RCC 7860 (cell line): ENCODE results near the gene PPARA.

Experiments used
- DNase-seq: peaks from one replicate; pipeline ENCODE4 v3.0.0-alpha.2; 2015; ENCODE audit warnings: low spot score
- FAIRE-seq: peaks from 2 replicates; lab custom pipeline; 2012; peaks lifted over from hg19 to GRCh38; lab: Jason Lieb, UNC

Gene PPARA

GRCh38 chr22:46150034-46150654 is at the start of gene PPARA:
TSS of gene PPARA (plus strand) at chr22:46150526. CDS start at chr22:46198384, 47,858 bp downstream.
- DNase-seq = peak; percentile 45
- FAIRE-seq = no peak

- FAIRE-seq = no peak
- DNase-seq = no peak
These were observed 48.2 kb upstream of the PPARA start for GRCh38 chr22:46102159-46102558.

- peak; percentile 14 for DNase-seq
These were observed 47.6 kb upstream of the PPARA start for GRCh38 chr22:46102752-46103151.

GRCh38 chr22:46103181-46103580 is 47.1 kb upstream of the PPARA start:
- no peak for FAIRE-seq
- DNase-seq = no peak

More at GRCh38 chr22:46102752-46103151, 47.6 kb upstream of the PPARA start:
- FAIRE-seq = no peak

- DNase-seq (no peak), FAIRE-seq (no peak)
These were observed 46.7 kb upstream of the PPARA start for GRCh38 chr22:46103664-46104063.

GRCh38 chr22:46104170-46104880 is 46.0 kb upstream of the PPARA start:
- DNase-seq = no peak

GRCh38 chr22:46104881-46105493 is 45.3 kb upstream of the PPARA start:
- DNase-seq = no peak
- no peak for FAIRE-seq

More at GRCh38 chr22:46104170-46104880, 46.0 kb upstream of the PPARA start:
- FAIRE-seq = no peak

GRCh38 chr22:46105494-46106278 is 44.6 kb upstream of the PPARA start:
- DNase-seq (peak; percentile 87), FAIRE-seq (peak; percentile 88)

GRCh38 chr22:46106279-46107022 is 43.9 kb upstream of the PPARA start:
- DNase-seq = no peak
- FAIRE-seq = no peak

GRCh38 chr22:46107089-46107664 is 43.1 kb upstream of the PPARA start:
- DNase-seq (no peak), FAIRE-seq (no peak)

- FAIRE-seq (no peak), DNase-seq (no peak)
These were observed 42.4 kb upstream of the PPARA start for GRCh38 chr22:46107753-46108563.

GRCh38 chr22:46108564-46109473 is 41.5 kb upstream of the PPARA start:
- no peak for FAIRE-seq

GRCh38 chr22:46109474-46110003 is 40.8 kb upstream of the PPARA start:
- DNase-seq (no peak), FAIRE-seq (no peak)

More at GRCh38 chr22:46108564-46109473, 41.5 kb upstream of the PPARA start:
- no peak for DNase-seq

- peak; percentile 36 for DNase-seq
- no peak for FAIRE-seq
These were observed 40.1 kb upstream of the PPARA start for GRCh38 chr22:46110215-46110614.

- DNase-seq (no peak), FAIRE-seq (no peak)
These were observed 38.5 kb upstream of the PPARA start for GRCh38 chr22:46111645-46112306.

GRCh38 chr22:46112405-46112804 is 37.9 kb upstream of the PPARA start:
- FAIRE-seq (no peak), DNase-seq (no peak)

GRCh38 chr22:46113110-46113909 is 37.0 kb upstream of the PPARA start:
- no peak for FAIRE-seq
- DNase-seq = no peak
